HFF-Myc (cell line): ENCODE data around the gene PRKCG.

ENCODE experiments used
- DNase-seq: peaks from one replicate; pipeline ENCODE4 v3.0.0-alpha.2; 2011; ENCODE audit warnings: low read depth; ENCODE audit errors: extremely low read depth
- H3K4me3 ChIP-seq: replicated peaks from 2 replicates; pipeline ENCODE4 v1.5.1; 2011; ENCODE audit warnings: low read depth, mild to moderate bottlenecking, control low read depth, low read length
- TF ChIP-seq, protein P1 (sequence below): IDR thresholded peaks from 2 replicates; pipeline ENCODE4 v1.5.1; 2012; ENCODE audit warnings: mild to moderate bottlenecking, low read depth, low read length, control low read depth; ENCODE audit errors: missing control alignments

The PRKCG gene

DNA sequence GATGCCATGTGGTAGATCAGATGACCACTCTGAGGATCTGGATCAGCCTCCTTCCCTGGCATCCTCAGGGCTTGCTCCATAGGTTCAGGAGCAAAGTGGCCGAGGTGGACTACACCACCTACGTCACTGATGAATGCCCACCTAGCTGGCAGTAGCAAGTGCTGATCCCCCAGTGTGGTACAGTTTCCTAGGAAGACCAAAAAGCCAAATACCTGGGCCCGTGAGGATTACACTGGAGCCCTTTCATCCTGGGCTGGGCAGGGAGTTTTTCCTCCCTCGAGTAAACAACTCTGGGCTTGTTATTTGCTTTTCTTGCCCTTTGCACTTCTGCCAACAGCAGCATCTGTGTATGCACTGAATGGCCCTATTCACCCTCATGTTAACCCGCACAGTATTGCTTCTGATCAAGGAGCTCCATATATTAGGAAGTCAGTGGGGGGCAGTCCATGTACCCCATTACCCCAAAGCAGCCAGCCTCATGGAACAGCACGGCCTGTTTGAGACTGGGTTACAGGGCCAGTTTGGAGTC is 17.6 kb upstream of the PRKCG start:
- H3K4me3 ChIP-seq = no peak overlapping the region
- TF ChIP-seq, protein P1, sequence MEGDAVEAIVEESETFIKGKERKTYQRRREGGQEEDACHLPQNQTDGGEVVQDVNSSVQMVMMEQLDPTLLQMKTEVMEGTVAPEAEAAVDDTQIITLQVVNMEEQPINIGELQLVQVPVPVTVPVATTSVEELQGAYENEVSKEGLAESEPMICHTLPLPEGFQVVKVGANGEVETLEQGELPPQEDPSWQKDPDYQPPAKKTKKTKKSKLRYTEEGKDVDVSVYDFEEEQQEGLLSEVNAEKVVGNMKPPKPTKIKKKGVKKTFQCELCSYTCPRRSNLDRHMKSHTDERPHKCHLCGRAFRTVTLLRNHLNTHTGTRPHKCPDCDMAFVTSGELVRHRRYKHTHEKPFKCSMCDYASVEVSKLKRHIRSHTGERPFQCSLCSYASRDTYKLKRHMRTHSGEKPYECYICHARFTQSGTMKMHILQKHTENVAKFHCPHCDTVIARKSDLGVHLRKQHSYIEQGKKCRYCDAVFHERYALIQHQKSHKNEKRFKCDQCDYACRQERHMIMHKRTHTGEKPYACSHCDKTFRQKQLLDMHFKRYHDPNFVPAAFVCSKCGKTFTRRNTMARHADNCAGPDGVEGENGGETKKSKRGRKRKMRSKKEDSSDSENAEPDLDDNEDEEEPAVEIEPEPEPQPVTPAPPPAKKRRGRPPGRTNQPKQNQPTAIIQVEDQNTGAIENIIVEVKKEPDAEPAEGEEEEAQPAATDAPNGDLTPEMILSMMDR = no peak
- no peak for DNase-seq

DNA sequence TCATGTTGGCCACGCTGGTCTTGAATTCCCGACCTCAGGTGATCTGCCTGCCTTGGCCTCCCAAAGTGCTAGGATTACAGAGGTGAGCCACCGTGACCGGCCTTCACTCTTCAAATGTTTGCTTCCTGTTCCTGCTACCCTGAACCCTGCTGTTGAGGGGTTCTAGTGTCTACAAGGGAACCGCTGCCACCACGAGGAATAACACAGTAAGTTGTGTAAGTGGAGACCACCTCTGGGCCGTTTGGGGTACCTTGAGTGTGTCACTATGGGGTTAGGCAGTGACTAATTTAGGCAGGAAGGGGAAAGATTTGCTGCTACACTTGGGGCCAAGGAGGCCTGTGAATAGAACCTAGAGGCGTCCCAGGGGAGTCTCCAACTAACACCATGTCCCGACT is 16.5 kb upstream of the PRKCG start:
- peak overlapping the region; percentile 44 for H3K4me3 ChIP-seq
- TF ChIP-seq, protein P1 = no peak

DNA sequence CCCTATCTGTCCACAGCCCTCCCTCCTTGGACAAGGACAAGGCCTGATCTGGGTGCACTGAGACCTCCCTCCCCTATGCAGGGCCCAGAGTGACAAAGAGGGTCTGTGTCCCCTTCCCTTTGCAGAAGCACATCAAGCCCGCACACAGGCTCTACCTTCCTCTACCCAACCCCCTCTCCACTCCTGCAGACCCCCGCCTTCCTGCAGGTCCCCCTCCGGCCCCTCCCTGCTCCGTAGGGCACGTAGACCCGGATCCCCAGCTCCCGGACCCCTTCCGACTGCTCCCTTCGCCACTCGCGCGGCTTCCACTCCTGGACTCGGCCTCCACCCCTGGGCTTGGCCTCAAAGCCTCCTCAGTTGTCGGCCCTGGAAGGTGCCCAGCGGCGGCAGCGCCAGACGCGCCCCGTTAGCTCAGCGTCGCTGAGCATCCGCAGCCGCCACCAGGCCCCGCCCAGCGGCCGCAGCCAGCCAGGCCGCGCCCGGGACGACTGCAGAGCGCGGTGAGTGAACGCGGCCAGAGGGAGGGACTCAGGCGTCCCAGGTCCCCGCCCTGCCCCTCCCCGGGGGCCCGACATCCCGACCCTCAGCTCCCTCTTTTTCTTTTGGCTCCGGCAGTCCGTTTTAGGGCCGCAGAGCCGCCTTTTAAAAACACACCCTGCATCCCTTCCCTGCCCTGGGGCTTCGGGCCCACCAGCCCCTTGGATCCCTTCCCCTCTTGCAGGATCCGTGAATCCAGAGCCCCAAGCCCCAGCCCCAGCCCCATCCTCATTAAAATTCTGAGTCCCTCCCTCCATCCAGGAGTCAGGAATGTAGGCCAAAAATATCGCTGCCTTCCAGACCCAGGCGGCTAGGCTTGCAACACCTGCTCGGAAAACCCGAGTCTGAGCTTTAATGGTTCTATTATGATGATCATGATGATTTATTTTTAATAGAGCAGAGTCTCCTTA is 15.8 kb upstream of the PRKCG start:
- TF ChIP-seq, protein P1 = no peak
- peak overlapping the region; percentile 44 for H3K4me3 ChIP-seq
- no peak for DNase-seq

More for the DNA sequence above, 16.5 kb upstream of the PRKCG start:
- no peak for DNase-seq

DNA sequence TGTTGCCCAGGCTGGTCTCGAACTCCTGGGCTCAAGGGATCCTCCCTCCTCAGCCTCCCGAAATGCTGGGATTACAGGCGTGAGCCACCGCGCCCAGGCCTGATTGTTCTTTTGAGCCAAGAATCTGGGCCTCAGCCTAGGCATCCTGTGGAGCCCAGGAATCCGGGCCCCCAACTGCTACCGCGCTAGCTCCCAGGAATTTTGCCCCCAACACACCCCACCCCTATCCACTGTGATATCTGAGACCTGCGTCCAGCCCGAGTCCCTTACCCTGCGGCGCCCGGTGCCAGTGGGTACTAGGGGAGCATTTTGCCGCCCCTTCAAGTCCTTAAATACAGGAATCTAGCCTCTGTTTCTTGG is 15.2 kb upstream of the PRKCG start:
- H3K4me3 ChIP-seq = peak overlapping the region; percentile 44
- TF ChIP-seq, protein P1 = no peak
- DNase-seq = no peak

DNA sequence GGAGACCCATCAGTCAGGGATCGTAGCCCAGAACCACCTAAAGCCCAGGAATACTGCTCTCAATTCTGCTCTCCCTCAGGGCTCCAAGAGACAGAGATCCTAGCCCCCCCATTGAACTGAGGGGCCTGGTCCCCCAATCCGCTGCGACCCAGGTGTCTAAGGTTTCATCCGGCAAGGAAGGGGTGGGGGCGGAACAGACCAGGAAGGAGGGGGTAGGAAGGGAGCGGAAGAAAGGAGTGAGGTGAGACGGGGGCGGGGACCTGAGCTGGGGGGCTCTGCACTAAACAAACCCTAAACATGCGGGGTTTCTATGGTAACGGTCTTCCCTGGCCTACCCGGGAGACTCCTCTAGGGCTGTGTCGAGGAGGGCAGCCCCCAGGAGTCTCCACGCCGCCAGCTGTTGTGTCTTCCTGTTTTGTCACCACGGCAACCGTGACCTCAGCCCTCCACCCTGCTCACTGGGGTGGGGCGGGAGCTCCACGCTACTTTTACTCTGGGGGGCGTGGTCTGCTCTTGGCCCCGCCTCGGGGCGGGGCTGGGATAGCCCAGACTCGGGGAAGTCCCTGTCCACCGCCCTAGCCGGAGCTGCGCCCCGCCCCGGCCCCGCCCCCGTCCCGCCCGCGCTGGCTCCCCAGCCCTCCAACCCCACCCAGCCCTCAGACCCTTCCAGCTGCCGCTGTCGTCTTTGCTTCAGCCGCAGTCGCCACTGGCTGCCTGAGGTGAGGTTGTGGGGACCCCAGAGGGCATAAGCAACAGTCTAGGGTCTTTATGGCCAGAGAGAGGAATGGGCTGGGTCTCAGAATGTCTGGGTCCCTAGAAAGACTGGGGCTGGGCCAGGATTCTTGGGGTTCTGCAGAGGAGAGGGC is 14.5 kb upstream of the PRKCG start, which contains the start of gene MYADM:
Gene MYADM (plus strand): TSS at position 659 of the 866 bp plus-strand sequence. CDS start 5,647 bp downstream, outside the sequence.
- H3K4me3 ChIP-seq = peak within 1 kb of the TSS; percentile 59
- peak; percentile 97 for DNase-seq
- TF ChIP-seq, protein P1 = no peak

DNA sequence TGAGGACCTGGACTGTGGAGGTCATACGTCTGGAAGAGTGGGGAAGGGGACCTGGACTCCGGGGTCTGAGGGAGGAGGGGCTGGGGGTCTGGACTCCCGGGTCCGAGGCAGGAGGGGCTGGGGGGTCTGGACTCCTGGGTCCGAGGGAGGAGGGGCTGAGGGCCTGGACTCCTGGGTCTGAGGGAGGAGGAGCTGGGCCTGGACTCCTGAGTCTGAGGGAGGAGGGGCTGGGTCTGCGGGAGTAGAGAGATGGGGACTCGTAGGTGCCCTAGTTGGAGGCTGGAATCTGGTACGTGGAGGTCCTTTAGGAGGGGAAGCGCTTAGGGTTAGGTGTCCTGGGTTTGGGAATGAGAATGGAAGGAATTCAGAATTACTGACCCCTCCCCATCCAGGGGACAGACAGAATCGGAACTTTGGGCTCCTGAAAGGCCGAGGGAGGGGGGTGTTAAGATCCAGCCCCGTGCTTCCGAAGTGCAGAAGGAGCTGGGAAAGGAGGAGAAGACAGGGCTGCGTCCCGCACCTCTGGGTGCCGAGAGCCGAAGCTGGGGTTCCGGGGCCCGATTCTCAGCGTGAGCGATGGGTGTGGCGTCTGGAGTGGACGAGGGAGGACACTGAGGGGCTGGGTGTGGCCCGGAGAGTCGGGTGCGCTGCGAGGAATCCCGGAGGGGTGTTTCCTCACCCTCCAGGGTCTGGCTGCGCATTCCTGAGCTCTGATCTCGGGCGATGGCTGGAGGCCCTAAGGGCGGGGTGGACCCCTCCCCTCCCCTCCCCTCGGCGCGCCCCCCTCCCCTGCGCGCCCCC is 13.7 kb upstream of the PRKCG start:
- TF ChIP-seq, protein P1 = no peak
- no peak for DNase-seq
- H3K4me3 ChIP-seq = peak overlapping the region; percentile 59
